ENCODE results near the gene RHBDF1.
A peak's percentile ranks its signal among the peaks of the same experiment; 100 is the strongest.

The RHBDF1 gene

DNA sequence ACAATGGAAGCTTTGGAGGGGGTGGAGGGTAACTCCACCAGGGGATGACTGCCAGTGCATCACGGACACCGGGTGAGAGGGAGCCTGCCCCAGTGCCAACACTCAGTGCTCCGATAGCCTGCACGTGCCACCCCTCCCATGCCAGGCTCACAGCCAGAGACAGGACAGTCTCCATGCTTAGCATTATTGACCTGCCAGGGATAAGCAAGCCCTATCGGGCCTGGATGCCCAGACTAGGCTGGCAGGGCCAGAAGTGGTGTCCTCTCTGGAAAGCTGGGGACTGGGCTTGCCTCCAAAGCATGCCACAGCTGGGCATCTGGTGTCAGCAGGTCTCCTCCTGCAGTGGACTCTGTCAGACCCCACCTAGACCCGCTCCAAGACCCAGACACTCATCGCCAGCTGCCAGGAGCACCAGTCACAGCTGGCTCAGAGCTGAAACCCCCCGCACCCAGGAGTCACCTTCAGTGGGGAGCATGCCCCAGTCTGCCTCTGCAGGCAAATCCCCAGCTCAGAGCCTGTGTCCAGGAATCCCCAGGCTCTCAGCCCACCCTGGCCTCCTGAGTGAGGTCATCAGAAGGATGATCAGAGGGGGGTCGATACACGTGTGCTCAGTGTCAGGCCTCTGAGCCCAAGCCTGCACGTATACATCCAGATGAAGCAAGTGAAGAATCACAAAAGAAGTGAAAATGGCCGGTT is 1.8 kb upstream of the RHBDF1 start:
- DNase-seq: no peak

DNA sequence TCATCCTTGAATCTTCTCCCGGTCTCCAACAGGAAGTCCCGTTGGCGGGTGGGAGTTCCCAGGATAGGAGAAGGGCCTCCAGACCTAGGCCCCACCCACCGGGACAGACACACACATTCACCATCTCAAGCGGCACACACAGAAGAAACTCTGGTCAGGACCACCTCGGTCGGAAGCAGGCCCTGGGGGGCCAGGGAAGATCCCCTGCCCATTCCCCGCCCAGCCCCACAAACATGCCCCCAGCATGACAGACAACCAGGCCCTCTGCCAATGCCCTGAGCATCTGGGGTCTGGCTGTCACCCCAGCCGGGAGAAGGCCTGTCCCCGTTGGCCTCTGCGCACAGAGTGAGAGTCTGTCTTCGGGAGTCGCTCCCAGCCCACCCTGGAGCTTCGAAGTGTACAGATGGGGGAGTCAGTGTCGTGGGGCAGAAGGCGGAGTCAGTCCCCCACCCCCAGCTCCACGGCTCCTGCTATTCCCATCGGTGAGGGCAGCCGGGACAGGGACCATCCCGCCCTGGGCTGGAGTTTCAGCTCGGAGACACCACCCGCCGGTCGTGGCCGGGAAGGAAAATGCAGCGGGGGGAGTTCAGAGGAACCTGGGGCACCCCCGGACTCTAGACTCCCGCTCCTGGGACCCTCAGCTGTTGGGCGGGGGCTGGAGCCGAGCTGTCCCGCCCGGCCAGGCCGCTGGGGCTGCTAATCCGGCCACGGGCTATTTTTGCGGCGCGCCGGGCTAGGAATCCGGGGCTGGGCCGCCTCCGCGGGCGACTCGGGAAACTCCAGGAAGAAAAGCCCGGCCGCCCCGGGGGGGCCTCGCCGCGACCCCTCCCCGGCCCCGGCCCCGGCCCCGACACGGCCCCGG is 660 bp downstream of the RHBDF1 start:
- DNase-seq: no peak

DNA sequence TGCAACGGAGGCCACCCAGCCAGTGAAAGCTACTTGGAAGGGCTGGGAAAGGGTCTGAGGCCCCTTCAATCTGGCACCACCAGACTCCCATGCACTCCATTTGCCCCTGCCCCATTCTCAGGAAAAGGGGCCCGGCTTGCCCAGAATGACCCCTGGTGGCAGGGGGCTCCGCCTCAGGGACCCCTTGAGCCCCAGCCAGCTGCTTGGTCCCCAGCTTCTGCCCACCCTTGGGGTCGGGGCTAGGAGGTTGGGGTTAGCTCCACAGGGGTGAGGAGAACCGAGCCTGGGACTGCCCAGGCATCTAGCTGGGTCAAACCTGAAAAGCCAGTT is 1.3 kb downstream of the RHBDF1 start:
- no peak for DNase-seq

DNA sequence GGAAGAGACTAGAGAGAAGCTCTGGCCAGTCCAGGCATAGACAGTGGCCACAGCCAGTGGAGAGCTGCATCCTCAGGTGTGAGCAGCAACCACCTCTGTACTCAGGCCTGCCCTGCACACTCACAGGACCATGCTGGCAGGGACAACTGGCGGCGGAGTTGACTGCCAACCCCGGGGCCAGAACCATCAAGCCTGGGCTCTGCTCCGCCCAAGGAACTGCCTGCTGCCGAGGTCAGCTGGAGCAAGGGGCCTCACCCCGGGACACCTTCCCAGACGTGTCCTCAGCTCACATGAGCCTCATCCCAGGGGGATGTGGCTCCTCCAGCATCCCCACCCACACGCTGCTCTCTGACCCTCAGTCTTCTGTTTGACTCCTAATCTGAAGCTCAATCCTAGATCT is 3.2 kb downstream of the RHBDF1 start:
- no peak for DNase-seq

DNA sequence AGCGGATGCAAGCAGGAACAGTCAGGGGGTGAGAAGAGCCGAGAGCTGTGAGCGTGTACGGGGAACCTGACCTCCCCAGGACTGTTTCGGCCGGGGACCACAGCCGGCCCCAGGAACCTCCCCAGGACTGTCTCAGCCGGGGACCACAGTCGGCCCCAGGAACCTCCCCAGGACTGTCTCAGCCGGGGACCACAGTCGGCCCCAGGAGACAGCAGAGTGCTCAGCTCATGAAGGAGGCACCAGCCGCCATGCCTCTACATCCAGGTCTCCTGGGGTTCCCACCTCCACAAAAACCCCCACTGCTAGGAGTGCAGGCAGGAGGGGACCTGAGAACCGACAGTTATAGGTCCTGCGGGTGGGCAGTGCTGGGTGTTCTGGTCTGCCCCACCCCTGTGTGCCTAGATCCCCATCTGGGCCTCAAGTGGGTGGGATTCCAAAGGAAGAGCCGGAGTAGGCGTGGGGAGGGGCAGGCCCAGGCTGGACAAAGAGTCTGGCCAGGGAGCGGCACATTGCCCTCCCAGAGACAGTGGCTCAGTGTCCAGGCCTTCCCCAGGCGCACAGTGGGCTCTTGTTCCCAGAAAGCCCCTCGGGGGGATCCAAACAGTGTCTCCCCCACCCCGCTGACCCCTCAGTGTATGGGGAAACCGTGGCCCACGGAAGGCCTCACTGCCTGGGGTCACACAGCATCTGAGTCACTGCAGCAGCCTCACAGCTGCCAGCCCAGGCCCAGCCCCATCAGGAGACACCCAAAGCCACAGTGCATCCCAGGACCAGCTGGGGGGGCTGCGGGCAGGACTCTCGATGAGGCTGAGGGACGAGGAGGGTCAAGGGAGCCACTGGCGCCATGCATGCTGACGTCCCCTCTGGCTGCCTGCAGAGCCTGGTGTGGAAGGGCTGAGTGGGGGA is 4.3 kb downstream of the RHBDF1 start:
- DNase-seq: no peak

DNA sequence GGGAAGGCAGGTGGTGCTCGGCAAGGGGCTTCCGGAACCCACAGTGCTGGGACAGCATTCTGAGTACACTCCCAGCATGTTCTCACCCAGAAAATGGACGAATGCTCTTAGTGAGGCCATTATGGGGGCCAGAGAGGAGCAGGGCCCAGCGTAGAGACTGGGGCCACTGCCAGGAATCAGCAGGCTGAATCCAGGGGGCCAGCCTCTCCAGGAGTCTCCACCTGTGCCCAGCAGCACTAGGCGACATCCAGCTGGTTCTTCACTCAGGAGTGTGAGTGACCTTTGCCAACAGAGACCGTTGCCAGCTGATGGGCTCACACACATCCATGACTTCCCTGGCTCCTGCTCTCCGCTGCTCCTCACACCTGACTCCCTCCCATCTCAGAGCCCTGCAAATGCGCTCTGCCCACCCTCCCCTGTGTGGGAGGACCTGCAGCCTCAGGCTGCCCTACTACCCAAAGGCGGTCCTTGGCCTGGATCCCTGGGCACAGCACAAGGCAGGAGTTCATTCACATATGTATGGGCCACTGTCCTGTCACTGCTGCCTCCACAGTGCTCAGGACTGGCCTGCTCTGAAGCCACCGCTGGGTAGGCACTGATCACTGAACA is 5.1 kb downstream of the RHBDF1 start:
- no peak for DNase-seq

DNA sequence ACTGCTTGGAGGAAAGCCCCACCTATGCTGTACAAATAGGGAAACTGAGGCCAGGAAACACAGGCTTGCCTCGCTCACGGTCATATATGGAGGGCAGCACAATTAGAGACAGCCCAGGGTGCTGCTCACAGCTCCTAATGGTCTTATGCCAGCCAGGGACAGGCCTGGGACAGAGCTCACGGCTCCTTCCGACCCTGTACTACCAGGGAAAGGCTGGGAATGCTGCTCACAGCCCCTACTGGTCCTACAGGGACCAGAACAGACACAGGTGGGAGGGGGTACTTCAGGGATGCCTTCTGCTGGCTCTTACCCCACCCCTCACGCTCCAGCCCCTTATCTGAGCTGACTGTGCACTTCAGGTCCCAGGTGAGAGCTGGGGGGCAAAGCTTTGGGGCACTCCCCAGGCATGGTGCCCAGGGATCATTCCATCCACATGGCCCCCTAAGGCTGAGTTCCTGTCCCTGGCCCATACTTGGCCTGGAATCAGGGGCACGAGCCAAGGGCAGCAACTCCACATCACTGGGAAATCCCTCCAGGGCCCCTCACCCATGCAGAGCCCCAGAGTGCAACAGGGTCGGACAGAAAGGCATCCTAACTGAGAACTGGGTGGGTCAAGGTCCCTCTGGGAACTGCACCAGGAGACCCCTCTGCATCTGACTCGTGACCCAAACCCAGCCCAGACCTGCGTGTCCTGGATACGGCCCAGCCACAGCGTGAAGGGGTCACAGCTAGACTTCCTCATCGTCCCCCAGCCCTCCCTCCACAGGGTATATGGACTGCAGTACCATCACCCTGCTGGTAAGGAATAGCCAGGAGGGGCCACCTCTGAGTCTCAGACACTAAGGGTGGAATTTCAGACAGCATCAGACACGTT is 5.9 kb downstream of the RHBDF1 start:
- no peak for DNase-seq

DNA sequence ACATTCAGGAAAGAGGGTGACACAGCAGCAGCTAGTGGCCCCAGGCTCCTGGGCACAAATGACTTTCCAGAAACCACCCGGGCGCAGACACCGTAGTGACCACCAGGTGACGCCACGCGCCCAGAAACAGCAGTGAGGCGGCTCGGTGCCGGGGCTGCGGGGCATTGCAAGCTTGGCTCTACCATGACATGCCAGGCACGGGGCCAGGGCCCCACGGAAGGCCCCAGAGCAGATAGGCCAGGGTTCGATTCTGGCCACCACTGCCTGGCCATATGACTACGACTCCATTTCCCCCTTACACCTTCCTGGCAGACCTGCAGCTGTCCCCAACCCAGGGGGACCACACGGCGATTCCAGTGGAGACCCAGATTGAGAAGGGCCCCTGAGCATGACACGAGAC is 6.7 kb downstream of the RHBDF1 start:
- DNase-seq: peak; percentile 88

DNA sequence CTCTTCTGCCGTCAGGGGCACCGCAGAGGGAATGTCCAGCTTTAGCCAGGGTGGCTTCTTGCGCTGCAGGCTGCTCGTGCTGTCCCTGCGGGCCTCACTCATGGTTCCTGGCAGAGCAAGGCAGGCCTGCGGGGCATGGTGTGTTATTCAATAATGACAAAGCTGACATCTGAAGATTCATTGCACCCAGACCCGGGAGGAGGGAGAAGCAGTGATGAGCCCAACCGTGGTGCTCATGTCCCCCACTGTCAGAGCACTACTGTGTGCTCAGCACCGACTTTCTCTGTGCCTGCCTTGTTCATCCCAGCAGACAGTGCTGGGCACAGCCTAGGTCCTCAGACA is 7.5 kb downstream of the RHBDF1 start:
- no peak for DNase-seq

DNA sequence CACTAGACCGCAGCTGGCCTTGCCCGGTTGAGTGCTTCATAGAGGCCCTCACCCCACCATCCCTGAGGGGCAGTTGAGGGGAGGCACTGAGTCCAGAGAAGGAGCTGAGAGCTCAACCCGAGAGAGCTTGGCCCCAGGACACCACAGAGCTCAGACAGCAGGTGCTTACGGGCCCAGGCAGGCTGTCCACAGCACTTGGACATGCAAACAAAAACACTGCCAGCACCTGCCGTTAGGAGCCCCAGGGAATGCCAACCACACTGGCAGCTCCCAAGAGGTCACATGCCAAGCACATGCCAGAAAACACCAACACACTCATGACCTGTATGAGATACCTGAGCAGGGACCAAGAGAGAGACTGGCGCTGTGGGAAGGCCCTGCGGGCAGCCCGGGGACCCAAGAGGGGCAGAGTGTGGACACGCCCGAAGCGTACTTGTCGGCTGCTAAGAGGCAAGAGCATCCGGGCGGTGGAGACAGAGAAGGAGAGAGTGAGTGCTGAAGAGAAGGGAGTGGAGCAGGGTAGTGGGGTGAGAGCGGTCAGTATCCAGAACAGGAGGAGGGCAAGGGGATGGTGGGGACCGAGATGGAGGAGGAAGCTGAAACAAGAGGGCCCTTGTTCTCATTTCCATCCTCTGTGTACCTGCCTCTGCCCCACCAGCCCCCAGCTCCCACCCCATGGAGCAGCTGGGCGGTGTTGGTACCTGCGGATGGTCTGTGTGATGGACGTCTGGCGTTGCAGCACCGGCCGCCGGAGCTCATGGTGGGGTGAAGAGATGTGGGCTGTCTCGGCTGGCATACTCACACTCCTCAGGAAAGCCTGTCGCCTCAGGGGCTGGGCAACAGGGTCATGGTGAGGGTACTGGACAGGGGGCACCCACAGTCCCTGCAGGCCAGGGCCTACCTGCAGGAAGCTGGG is 8.2 kb downstream of the RHBDF1 start:
- no peak for DNase-seq

DNA sequence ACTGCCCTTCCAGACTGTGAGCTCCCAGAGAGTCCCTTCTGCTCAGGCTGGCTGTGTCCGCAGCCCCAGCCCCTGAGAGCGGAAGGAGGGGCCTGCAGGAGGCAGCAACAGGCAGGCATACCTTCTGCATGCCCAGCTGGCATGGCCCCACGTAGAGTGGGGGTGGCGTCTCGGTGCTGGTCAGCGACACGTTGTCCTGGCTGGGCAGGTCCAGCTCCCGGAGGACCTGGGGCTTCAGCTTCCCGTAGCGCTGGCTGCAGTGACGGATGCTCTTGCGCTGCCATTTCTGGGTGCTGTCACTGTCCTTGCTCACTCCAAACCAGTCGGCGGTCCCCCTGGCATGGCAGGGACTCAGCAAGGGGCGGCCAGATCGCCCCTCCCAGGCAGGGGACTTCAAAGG is 9.0 kb downstream of the RHBDF1 start:
- no peak for DNase-seq

DNA sequence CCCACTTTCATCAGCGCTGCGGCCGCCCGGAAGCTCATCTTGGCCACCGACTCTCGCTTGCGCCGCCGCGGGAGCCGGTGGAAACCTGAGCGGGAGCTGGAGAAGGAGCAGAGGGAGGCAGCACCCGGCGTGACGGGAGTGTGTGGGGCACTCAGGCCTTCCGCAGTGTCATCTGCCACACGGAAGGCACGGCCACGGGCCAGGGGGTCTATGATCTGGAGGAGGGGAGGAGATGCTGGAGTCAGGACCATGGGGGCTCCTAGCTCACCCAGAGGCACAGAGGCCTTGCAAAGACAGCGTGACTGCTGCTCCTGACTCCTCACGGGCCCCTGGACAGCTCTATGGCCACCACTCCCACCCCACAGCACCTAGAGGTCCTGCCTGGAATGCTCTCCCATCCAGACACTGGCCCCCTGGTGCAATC is 9.5 kb downstream of the RHBDF1 start:
- no peak for DNase-seq

DNA sequence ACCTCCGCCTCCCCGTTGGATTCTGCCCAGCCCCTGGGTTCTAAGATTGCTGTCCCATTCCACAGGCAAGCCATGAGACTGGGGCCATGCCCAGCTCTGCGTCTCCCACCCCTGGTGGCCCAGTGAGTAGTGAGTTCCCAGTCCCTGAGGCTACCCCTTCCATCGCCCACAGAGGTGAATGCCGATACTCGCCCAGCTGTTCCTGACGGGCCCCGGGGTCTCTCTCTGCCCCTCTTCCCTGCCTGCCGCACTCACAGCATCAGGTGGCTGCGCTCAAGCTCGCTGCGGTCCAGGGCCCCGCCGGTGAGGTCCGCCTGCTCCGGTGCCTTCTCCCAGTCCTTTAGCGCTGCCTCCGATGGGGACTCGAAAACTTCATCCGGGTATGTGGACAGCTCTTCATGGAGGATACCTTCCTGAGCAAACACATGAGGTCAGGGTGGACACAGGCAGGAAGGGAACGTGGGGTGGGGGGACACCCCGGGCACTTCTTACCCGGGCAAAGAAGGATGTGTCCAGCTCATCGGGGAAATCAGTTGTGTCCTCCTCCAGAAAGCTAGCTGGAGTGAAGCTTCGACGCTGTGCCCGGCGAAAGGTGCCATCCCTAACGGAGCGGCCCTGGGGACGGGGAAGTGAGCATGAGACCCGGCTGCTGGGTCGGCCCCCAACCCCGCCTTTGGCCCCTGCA is 10.0 kb downstream of the RHBDF1 start:
- no peak for DNase-seq

DNA sequence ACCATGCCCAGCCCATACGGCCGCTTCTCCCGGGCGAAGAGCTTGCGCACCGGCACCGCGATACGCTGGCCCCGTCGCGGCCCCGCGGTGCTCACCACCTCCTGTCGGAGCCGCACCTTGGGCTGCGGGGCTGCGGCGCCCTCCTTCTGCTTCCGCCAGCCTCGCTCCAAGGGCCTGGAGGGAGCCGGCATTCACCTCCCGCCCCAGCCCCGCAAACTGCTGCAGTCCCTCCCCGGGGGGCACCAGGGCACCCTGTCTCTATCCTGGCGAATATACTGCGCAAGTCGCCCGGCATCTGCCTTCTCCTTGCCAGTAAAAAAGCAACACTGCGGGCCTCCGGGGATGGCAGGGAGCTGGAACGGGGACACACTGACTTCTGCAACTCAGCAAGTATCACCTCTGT is 10.6 kb downstream of the RHBDF1 start:
- DNase-seq: no peak

DNA sequence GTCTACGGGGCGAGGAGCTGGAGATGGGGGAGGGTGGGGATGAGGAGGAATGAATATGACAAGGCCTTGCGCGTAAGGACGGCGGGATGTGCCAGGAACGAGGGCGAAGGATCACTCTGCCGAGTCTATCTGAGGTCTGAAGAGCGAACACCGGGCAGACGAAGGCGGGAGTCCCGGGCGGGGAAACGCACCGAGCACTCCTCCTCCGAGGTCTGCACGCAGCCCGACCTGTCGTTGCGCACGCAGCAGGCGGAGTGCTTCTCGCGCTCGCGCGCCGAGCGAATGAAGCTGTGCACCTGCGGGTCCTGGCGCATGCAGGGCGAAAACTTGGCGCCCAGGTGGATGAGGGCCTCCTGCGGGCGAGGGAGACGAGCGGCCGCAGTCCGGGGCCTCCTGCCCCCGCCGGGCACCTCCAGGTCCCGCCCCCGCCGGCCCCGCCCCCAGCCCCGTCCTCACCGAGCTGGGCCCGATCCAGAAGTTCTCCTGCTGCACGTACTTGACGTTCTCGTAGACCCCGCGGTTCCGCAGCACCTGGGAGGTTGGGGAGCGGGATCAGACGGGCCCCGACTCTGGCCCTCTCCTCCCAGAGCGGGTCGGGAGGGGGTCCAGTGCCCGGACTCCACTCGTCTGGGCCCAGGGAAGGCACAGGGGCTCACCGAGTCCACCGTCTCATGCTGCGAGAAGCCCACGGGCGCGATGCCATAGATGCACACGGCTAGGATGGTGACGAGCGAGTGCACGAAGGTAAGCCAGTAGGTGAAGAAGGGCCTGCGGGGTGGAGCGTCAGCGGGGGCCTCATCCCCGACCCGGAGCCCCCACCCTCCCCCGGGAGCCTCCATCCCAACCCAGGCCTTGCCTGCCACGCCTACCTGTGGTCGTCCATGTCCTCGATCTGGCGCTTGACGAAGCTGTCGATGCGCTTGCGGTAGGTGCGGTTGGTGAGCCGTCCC is 11.2 kb downstream of the RHBDF1 start:
- DNase-seq: no peak

DNA sequence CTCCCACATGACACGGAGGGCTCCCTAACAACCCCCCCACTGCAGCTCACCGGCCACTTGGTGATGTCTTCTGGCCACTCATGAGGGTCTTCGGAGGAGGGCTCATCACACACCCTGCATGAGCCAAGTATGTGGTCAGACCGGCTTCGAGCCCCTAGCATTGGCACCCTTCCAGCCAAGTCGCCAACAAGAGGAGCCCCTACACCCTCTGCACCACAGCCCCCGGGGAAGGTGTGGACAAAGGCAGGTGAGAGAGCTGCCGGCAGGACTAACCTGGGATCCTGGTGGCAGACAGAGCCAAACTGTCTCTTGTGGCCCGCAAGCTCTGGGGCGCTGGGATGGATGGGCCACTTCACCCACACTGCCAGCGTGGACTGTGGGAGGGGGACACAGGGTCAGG is 12.3 kb downstream of the RHBDF1 start:
- DNase-seq: no peak

DNA sequence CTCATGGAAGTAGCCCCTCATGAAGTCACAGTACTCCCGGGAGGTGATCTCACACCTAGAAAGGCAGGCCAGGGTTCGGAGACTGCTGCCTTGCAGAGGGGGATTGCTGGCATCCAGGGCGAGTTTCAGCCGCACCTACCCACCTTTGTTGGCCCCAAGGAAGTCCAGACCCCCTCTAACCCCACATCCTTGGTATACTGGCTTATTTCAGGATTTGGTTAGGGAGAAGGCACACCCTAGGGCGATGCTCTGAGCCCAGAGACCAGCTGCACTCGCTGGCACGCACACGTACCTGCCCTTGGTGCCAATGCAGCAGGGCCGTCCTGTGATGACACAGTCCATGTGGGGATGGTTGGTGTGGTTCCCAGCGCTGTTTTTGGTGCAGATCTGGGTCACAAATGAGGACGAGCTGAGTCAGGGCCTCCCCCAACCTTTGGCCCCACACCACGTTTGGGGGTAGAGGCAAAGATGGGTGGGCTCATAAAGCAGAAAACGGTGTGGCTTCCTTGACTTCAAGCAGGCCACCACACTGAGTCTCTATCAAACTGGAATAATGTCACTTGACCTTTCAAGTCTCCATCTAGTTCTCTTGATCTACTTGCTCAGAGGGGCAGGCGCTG is 12.9 kb downstream of the RHBDF1 start:
- DNase-seq: no peak

DNA sequence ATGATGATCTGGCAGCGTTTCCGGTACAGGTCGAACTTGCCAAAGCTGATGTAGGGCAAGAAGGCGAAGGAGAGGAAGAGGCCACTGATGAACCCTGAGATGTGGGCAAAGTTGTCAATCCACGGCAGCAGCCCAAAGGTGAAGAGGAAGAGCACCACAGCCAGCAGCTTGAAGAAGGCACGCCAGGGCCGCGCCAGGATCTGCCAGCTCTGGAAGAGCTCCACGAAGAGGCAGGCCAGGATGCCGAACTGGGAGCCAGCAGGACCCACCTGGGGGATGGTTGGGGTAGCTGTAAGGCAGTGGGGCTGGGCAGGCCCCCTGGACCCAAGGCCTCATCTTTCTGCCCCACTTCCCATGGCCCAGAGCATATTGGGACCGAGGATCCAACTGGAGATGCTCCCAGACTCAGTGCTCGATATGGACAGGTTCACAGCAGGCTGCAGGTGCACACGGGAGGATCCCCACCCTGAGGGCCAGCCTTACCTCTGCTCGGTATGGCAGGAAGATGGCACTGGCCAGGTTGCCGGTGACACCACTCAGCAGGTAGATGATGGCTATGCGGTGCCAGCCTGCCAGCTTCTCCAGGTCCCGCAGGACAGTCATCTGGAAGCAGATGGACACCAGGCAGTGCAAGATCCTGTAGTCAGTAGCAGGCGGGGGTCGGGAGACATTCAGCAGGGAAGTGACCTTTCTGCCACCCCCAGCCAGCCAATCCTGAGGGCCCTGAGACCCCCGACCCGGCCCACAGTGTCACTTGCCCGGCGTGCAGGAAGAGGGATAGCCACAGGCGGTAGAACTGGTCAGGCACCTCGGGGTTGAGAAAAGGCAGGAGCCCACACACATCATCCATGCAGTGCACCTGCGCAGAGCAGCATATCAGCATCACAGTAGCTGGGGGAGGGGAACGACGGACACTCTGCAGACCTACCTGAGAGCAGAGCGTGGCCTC is 13.7 kb downstream of the RHBDF1 start:
- no peak for DNase-seq

Data from OCI-M1 (cell line).